ENCODE results near the gene NKX1-1.
"Not testable (repeated sequence)": the region's sequence is repeated elsewhere in the genome, so short reads cannot be mapped to it uniquely, and the experiment has no call there.

NKX1-1 gene

GRCh38 chr4:1446502-1447386 is 40.5 kb upstream of the NKX1-1 start:
- no peaks in the 10 kb centered on the region; the same call in 1 of the 2 replicates for H3K27me3 ChIP-seq (replicated peaks; ENCODE audit: insufficient read depth, low read length)
- H3K4me3 ChIP-seq (ENCODE audit: low read length), result no peak overlapping the region
- no peaks in the 10 kb centered on the region for H3K36me3 ChIP-seq (replicated peaks; ENCODE audit: insufficient read depth, low read length)
- no peaks in the 10 kb centered on the region for H3K9me2 ChIP-seq (replicated peaks; ENCODE audit: insufficient read depth, low read length)
- no peak overlapping the region for H2AFZ ChIP-seq (ENCODE audit: low read length)
- H3K4me1 ChIP-seq (ENCODE audit: low read length), result no peaks in the 10 kb centered on the region
- H3K9ac ChIP-seq (ENCODE audit: low read length), result no peak overlapping the region
- no peaks in the 10 kb centered on the region for H3F3A ChIP-seq (ENCODE audit: insufficient read depth, low read length)
- no peak for DNase-seq
- no peaks in the 10 kb centered on the region for H3K9me3 ChIP-seq (replicated peaks; ENCODE audit: insufficient read depth, low read length)
- H3K79me2 ChIP-seq (ENCODE audit: low read length), result no peaks in the 10 kb centered on the region
- no peaks in the 10 kb centered on the region for H4K20me1 ChIP-seq (ENCODE audit: insufficient read depth, low read length)
- H3K27ac ChIP-seq (ENCODE audit: low read length), result no peak overlapping the region
- H3K4me2 ChIP-seq (ENCODE audit: low read depth, low read length), result no peak overlapping the region
- TF ChIP-seq EZH2 (optimal IDR thresholded peaks at IDR 0.05; ENCODE audit: low read depth, low read length) (no peak), EZH2phosphoT487 (IDR thresholded peaks at IDR 0.05; ENCODE audit: low read length) (no peak), CTCF (IDR thresholded peaks at IDR 0.05; ENCODE audit: low read length) (no peak)

GRCh38 chr4:1445716-1446445 is 39.6 kb upstream of the NKX1-1 start:
- H3K9ac ChIP-seq (ENCODE audit: low read length), result no peak overlapping the region

GRCh38 chr4:1443688-1444172 is 37.5 kb upstream of the NKX1-1 start:
- H3K27ac ChIP-seq (ENCODE audit: low read length); H3K9me2 ChIP-seq (replicated peaks; ENCODE audit: insufficient read depth, low read length); H3K9ac ChIP-seq (ENCODE audit: low read length); H3K79me2 ChIP-seq (ENCODE audit: low read length); H4K20me1 ChIP-seq (ENCODE audit: insufficient read depth, low read length); H3K27me3 ChIP-seq (replicated peaks; ENCODE audit: insufficient read depth, low read length); H3K9me3 ChIP-seq (replicated peaks; ENCODE audit: insufficient read depth, low read length); DNase-seq; H2AFZ ChIP-seq (ENCODE audit: low read length); H3F3A ChIP-seq (ENCODE audit: insufficient read depth, low read length); H3K4me3 ChIP-seq (ENCODE audit: low read length); H3K4me2 ChIP-seq (ENCODE audit: low read depth, low read length); H3K4me1 ChIP-seq (ENCODE audit: low read length); H3K36me3 ChIP-seq (replicated peaks; ENCODE audit: insufficient read depth, low read length): not testable (repeated sequence)

More at GRCh38 chr4:1445716-1446445, 39.6 kb upstream of the NKX1-1 start:
- no peaks in the 10 kb centered on the region for H3K9me2 ChIP-seq (replicated peaks; ENCODE audit: insufficient read depth, low read length)
- H3K27me3 ChIP-seq (replicated peaks; ENCODE audit: insufficient read depth, low read length), result no peaks in the 10 kb centered on the region; the same call in 1 of the 2 replicates
- DNase-seq, result no peak
- H3K4me1 ChIP-seq (ENCODE audit: low read length), result no peaks in the 10 kb centered on the region
- H3K27ac ChIP-seq (ENCODE audit: low read length), result no peak overlapping the region
- no peak overlapping the region for H2AFZ ChIP-seq (ENCODE audit: low read length)
- H3F3A ChIP-seq (ENCODE audit: insufficient read depth, low read length), result no peaks in the 10 kb centered on the region
- H3K79me2 ChIP-seq (ENCODE audit: low read length), result no peaks in the 10 kb centered on the region
- no peaks in the 10 kb centered on the region for H3K36me3 ChIP-seq (replicated peaks; ENCODE audit: insufficient read depth, low read length)
- H3K4me2 ChIP-seq (ENCODE audit: low read depth, low read length), result no peak overlapping the region
- no peak overlapping the region for H3K4me3 ChIP-seq (ENCODE audit: low read length)
- TF ChIP-seq EZH2 (optimal IDR thresholded peaks at IDR 0.05; ENCODE audit: low read depth, low read length), result no peak
- TF ChIP-seq EZH2phosphoT487 (IDR thresholded peaks at IDR 0.05; ENCODE audit: low read length), result no peak
- no peak for TF ChIP-seq CTCF (IDR thresholded peaks at IDR 0.05; ENCODE audit: low read length)
- no peaks in the 10 kb centered on the region for H4K20me1 ChIP-seq (ENCODE audit: insufficient read depth, low read length)
- no peaks in the 10 kb centered on the region for H3K9me3 ChIP-seq (replicated peaks; ENCODE audit: insufficient read depth, low read length)

Data from MM.1S (cell line).